Stimulated activated CD4-positive, alpha-beta T cell treated with anti-CD3 and anti-CD28 coated beads, Interleukin-4, amount 100 ng/mL, for 48 hours (primary cell): Measurements from ENCODE around the gene LARGE2.

Source experiments
- DNase-seq, 2 donors: peaks; one replicate each; pipeline ENCODE4 v3.0.0-alpha.2; 2020; ENCODE audit warnings: low read depth in 2 of 2

LARGE2 gene

DNA sequence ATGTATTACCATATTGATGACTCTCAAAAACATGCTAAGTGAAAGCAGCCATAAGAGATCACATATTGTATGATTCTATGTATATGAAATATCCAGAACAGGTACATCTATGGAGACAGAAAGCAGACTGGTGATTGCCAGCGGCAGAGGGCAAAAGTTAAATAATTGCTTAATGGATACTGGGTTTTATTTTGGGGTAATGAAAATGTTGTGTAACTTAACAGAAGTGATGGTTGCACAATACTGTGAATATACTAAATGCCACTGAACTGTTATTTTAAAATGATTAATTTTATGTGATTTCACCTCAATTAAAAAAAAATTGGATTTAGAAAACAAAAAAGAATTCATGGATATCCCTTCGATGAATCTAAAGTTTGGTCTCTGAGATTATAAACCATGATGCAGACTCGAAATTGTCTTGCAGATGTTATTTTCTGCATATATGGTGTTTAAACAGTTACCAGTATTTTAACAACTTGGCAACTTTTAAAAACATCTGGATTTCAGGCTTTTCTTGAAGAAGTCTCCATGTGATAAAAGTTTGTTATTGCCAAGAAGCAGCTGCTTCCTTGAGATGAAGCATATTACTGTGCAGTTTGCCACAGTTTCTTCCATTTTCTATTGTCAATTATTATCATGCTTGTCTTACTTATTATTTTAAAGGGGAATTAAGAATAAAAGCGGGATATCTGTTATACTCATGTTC, 38.1 kb downstream of the LARGE2 start:
- DNase-seq, result no peak

DNA sequence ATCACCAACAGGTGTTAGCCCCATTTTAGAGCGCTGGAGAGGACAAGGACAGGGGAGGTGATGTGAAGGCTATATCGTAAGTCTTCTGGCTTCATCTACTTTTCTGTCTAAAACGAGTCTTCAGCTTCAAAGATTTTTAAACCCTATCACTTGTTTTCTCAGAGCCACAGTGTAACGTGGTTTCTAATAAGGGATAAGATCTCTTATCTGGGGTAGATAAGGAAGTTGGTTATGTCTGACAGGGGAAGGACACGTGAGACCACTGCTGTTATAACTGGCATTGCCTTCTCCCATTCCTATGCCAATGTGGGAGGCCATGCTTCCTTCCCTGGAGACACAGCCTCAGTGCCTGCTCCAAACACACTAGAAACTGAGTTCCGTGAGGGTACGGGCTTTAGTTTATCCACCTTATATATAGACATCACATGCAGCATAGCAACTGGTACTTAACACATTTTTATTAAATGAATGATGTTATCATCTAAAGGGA, 39.3 kb downstream of the LARGE2 start:
- no peak for DNase-seq

- peak; percentile 19 to 20 for DNase-seq
These were observed 42.5 kb downstream of the LARGE2 start for GRCh38 chr11:45964911-45965389.

DNA sequence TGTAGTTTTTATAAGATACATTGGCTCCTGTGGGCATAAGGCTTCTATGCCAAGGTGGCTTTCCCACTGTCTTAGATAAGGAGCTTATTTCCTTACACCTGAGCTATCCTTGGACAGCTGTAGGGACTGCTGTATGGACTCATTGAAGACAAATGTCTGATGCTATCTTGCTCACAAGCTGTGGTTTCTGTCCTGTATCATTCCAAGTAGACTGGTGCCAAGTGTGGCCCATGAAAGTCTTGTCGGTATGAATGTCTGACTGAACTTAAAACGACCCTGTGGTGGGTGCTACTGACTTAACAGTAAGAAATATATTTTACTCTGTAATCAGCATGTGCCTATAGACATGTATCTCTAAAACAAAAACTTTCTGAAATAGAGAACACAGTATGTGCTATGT, 45.0 kb downstream of the LARGE2 start:
- DNase-seq, result no peak

DNA sequence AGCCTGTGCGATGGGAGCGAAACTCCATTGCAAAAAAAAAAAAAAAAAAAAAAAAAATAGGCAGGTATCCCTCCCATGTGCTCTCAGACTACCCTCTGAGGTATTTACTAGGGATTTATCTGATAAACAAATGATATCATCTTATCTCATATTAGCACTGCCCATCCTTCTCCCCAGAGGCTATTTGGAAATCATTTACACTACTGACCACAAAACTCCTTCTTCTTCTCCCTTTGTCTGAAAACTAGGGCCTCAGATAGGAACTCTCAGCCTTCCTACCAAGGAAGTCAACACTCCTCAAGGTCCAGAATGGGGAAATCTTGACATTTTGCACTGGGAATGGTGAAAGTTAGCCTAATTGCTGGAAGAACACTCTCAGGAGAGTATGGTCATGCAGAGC, 46.4 kb downstream of the LARGE2 start:
- DNase-seq, result no peak

DNA sequence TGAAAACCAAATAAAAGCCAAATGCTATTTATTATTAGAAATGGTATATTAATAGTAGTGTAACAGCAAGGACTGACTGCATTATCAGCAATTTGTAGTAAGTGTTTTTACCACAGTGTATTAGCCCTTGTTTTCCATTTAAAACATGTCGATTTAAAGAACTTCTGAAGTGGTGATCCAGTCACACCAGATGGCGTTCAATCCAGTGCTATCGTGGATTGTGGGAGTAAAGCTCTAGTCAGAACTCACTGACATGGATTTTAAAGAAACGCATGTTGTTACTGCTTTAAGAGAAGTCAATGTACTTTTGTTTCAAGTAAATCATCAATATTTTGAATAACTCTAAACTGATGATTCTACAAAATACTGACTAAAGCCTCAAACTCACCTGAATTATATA, 51.1 kb downstream of the LARGE2 start:
- no peak for DNase-seq

DNA sequence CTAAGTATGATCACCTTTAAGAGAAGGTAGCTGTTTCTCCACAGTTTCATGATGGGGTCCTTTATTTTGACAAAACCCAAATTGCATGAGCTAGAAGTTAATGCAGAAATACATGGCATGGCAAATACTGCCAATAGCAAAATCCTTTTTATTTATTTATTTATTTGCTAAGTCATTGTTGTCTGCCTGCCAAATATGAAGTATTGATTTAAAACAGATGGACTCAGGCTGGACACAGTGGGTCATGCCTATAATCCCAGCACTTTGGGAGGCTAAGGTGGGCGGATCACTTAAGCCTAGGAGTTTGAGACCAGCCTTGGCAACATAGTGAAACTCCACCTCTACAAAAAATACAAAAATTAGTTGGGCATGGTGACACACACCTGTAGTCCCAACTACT, 52.4 kb downstream of the LARGE2 start:
- DNase-seq, result no peak
